ENCODE data around the gene COL19A1. TPM values are rescaled to one million over a fixed set of nuclear protein-coding genes. Genes with fewer than 3 reads are reported as not detected.

COL19A1 gene
- total RNA-seq, 1 experiment from 2014 or later = not detected

- H3K79me2 ChIP-seq (ENCODE audit: low read depth) = no peaks in the 10 kb centered on the region
- intact Hi-C loops (cut with micrococcal nuclease; ENCODE audit: unreplicated experiment) = no loop called here
- no peaks in the 10 kb centered on the region for H3F3A ChIP-seq (ENCODE audit: insufficient read depth, low read depth)
- DNase-seq = no peak
- H3K36me3 ChIP-seq (ENCODE audit: low read depth) = no peaks in the 10 kb centered on the region
- no peaks in the 10 kb centered on the region for H4K20me1 ChIP-seq (ENCODE audit: insufficient read depth)
- 0 out of 2 replicates have a peak, but pooled peaks cover 2% of the 10 kb centered on the region for H3K27me3 ChIP-seq (ENCODE audit: insufficient read depth, low read depth)
- ChIA-PET POLR2A (ENCODE audit: unreplicated experiment) (no interaction called here), CTCF (no interaction called here)
- H2AFZ ChIP-seq = no peak overlapping the region
- BruUV-seq (replicated peaks) = no TSS peak
- TF ChIP-seq CTCF (conservative IDR thresholded peaks at IDR 0.05) (no peak), EZH2 (IDR thresholded peaks at IDR 0.05; ENCODE audit: low read depth) (no peak)
- no peak overlapping the region for H3K4me3 ChIP-seq
- H3K9me2 ChIP-seq (ENCODE audit: insufficient read depth) = no peaks in the 10 kb centered on the region
- H3K9me3 ChIP-seq (ENCODE audit: insufficient read depth, low read depth) = no peaks in the 10 kb centered on the region
- H3K27ac ChIP-seq = no peak overlapping the region
- no peak overlapping the region for H3K4me2 ChIP-seq
- no peaks in the 10 kb centered on the region for H3K4me1 ChIP-seq (replicated peaks; ENCODE audit: insufficient read depth)
These were observed 179.1 kb downstream of the COL19A1 start for GRCh38 chr6:70045413-70045812.

GRCh38 chr6:70051197-70052124, 185.1 kb downstream of the COL19A1 start:
- BruUV-seq (replicated peaks) = no TSS peak
- Histone ChIP-seq H3F3A (ENCODE audit: insufficient read depth, low read depth) (no peaks in the 10 kb centered on the region), H3K36me3 (ENCODE audit: low read depth) (no peaks in the 10 kb centered on the region), H4K20me1 (ENCODE audit: insufficient read depth) (no peaks in the 10 kb centered on the region), H3K9me3 (ENCODE audit: insufficient read depth, low read depth) (no peaks in the 10 kb centered on the region), H3K4me1 (replicated peaks; ENCODE audit: insufficient read depth) (no peaks in the 10 kb centered on the region), H3K27ac (no peak overlapping the region), H3K4me2 (no peak overlapping the region), H3K9me2 (ENCODE audit: insufficient read depth) (no peaks in the 10 kb centered on the region), H3K79me2 (ENCODE audit: low read depth) (no peaks in the 10 kb centered on the region), H3K4me3 (no peak overlapping the region), H3K27me3 (ENCODE audit: insufficient read depth, low read depth) (0 out of 2 replicates have a peak, but pooled peaks cover 2% of the 10 kb centered on the region), H2AFZ (no peak overlapping the region)
- intact Hi-C loops (cut with micrococcal nuclease; ENCODE audit: unreplicated experiment) = no loop called here
- ChIA-PET POLR2A (ENCODE audit: unreplicated experiment) (no interaction called here), CTCF (no interaction called here)
- TF ChIP-seq EZH2 (IDR thresholded peaks at IDR 0.05; ENCODE audit: low read depth) = no peak
- no peak for TF ChIP-seq CTCF (conservative IDR thresholded peaks at IDR 0.05)
- no peak for DNase-seq

GRCh38 chr6:70059039-70059719, 192.8 kb downstream of the COL19A1 start:
- H3K9me3 ChIP-seq (ENCODE audit: insufficient read depth, low read depth) = no peaks in the 10 kb centered on the region
- H3K27ac ChIP-seq = no peak overlapping the region
- no peak overlapping the region for H3K4me3 ChIP-seq
- H3K4me2 ChIP-seq = no peak overlapping the region
- no peaks in the 10 kb centered on the region for H3K36me3 ChIP-seq (ENCODE audit: low read depth)
- no TSS peak for BruUV-seq (replicated peaks)
- TF ChIP-seq CTCF (conservative IDR thresholded peaks at IDR 0.05) (no peak), EZH2 (IDR thresholded peaks at IDR 0.05; ENCODE audit: low read depth) (no peak)
- ChIA-PET CTCF (no interaction called here), POLR2A (ENCODE audit: unreplicated experiment) (no interaction called here)
- no peaks in the 10 kb centered on the region for H3K79me2 ChIP-seq (ENCODE audit: low read depth)
- intact Hi-C loops (cut with micrococcal nuclease; ENCODE audit: unreplicated experiment) = no loop called here
- H3K4me1 ChIP-seq (replicated peaks; ENCODE audit: insufficient read depth) = no peaks in the 10 kb centered on the region
- H3F3A ChIP-seq (ENCODE audit: insufficient read depth, low read depth) = no peaks in the 10 kb centered on the region
- H4K20me1 ChIP-seq (ENCODE audit: insufficient read depth) = no peaks in the 10 kb centered on the region
- H3K27me3 ChIP-seq (ENCODE audit: insufficient read depth, low read depth) = no peaks in the 10 kb centered on the region
- no peaks in the 10 kb centered on the region for H3K9me2 ChIP-seq (ENCODE audit: insufficient read depth)
- DNase-seq = no peak
- no peak overlapping the region for H2AFZ ChIP-seq

Data from PC-9 (cell line).